Measurements from ENCODE around the gene OSBPL1A.

The OSBPL1A gene

GRCh38 chr18:24341361-24341760, 56.3 kb downstream of the OSBPL1A start:
- no peak for DNase-seq (ENCODE audit: low spot score)

GRCh38 chr18:24333084-24333483, 64.5 kb downstream of the OSBPL1A start:
- DNase-seq (ENCODE audit: low spot score) = no peak

GRCh38 chr18:24326211-24326610, 71.4 kb downstream of the OSBPL1A start:
- DNase-seq (ENCODE audit: low spot score) = no peak

- no peak for DNase-seq (ENCODE audit: low spot score)
These were observed 75.0 kb downstream of the OSBPL1A start for GRCh38 chr18:24322584-24323136.

- no peak for DNase-seq (ENCODE audit: low spot score)
These were observed 76.6 kb downstream of the OSBPL1A start for GRCh38 chr18:24321071-24321470.

GRCh38 chr18:24319757-24320156, 77.9 kb downstream of the OSBPL1A start:
- DNase-seq (ENCODE audit: low spot score) = no peak

- DNase-seq (ENCODE audit: low spot score) = no peak
These were observed 80.3 kb downstream of the OSBPL1A start for GRCh38 chr18:24317370-24317769.

- DNase-seq (ENCODE audit: low spot score) = peak; percentile 23
These were observed 82.5 kb downstream of the OSBPL1A start for GRCh38 chr18:24315170-24315569.

GRCh38 chr18:24306201-24306600, 91.4 kb downstream of the OSBPL1A start:
- DNase-seq (ENCODE audit: low spot score) = no peak

- no peak for DNase-seq (ENCODE audit: low spot score)
These were observed 96.9 kb downstream of the OSBPL1A start for GRCh38 chr18:24300703-24301102.

- DNase-seq (ENCODE audit: low spot score) = no peak
These were observed 101.3 kb downstream of the OSBPL1A start for GRCh38 chr18:24296276-24296675.

- no peak for DNase-seq (ENCODE audit: low spot score)
These were observed 104.4 kb downstream of the OSBPL1A start for GRCh38 chr18:24293254-24293653.

GRCh38 chr18:24278591-24278990, 119.0 kb downstream of the OSBPL1A start:
- DNase-seq (ENCODE audit: low spot score) = no peak

GRCh38 chr18:24277516-24278195, 120.0 kb downstream of the OSBPL1A start:
- DNase-seq (ENCODE audit: low spot score) = no peak

GRCh38 chr18:24276994-24277393, 120.6 kb downstream of the OSBPL1A start:
- no peak for DNase-seq (ENCODE audit: low spot score)

- no peak for DNase-seq (ENCODE audit: low spot score)
These were observed 122.8 kb downstream of the OSBPL1A start for GRCh38 chr18:24274837-24275236.

GRCh38 chr18:24273596-24273995, 124.0 kb downstream of the OSBPL1A start:
- peak; percentile 24 for DNase-seq (ENCODE audit: low spot score)

GRCh38 chr18:24272229-24272525, 125.4 kb downstream of the OSBPL1A start:
- peak; percentile 88 for DNase-seq (ENCODE audit: low spot score)

- peak; percentile 65 for DNase-seq (ENCODE audit: low spot score)
These were observed 126.0 kb downstream of the OSBPL1A start for GRCh38 chr18:24271381-24272228.

GRCh38 chr18:24270937-24271380, 126.7 kb downstream of the OSBPL1A start:
- peak; percentile 66 for DNase-seq (ENCODE audit: low spot score)

- peak; percentile 43 for DNase-seq (ENCODE audit: low spot score)
These were observed 127.2 kb downstream of the OSBPL1A start for GRCh38 chr18:24270358-24270936.

GRCh38 chr18:24268784-24269550, 128.7 kb downstream of the OSBPL1A start:
- DNase-seq (ENCODE audit: low spot score) = no peak
